GM21367 (cell line): ENCODE data around the gene GBX2.

Source experiments
- ATAC-seq: cut with Tn5 transposase; IDR thresholded peaks from one replicate; pipeline ENCODE4 v1.9.1; 2021; ENCODE audit not compliant: unreplicated experiment

Gene GBX2

GRCh38 chr2:236168110-236169080 is at the start of gene GBX2:
TSS of gene GBX2 (minus strand) at chr2:236168386. CDS start at chr2:236167971, 415 bp downstream.
- no peak for ATAC-seq

- ATAC-seq = no peak
Measured at GRCh38 chr2:236217926-236218325, 49.7 kb upstream of the GBX2 start.

- ATAC-seq = no peak
Measured at GRCh38 chr2:236216711-236217110, 48.5 kb upstream of the GBX2 start.

GRCh38 chr2:236215761-236216333 is 47.7 kb upstream of the GBX2 start:
- no peak for ATAC-seq

GRCh38 chr2:236215196-236215595 is 47.0 kb upstream of the GBX2 start:
- ATAC-seq = no peak

DNA sequence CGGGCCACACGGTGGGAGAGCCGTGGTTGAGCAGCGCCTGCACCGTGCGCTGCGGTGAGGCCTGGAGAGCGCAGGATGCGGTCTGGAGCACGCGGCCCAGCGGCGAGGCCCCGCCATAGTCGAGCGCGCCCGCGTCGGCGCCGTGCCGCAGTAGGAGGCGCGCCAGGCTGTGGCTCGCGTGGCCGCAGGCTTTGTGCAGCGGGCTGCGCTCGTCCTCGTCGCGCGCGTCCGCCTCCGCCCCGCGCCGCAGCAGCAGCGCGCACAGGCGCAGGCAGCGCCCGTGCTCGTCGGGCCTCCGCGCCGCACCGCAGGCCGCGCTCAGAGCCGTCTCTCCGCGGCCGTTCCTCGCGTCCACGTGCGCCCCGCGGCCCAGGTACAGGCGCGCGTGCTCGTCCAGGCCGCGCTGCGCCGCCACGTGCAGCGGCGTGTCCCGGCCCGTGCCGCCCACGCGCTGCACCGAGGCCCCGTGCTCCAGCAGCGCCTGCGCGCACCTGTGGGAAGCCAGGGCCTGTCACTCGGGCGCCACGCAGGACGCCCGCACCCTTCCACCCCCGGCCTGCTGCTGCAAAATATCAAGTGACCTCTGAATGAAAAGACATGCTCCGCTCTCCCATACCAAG is 46.3 kb upstream of the GBX2 start:
- no peak for ATAC-seq

GRCh38 chr2:236211296-236211695 is 43.1 kb upstream of the GBX2 start:
- ATAC-seq = no peak

- ATAC-seq = no peak
Measured at GRCh38 chr2:236210536-236210935, 42.4 kb upstream of the GBX2 start.

DNA sequence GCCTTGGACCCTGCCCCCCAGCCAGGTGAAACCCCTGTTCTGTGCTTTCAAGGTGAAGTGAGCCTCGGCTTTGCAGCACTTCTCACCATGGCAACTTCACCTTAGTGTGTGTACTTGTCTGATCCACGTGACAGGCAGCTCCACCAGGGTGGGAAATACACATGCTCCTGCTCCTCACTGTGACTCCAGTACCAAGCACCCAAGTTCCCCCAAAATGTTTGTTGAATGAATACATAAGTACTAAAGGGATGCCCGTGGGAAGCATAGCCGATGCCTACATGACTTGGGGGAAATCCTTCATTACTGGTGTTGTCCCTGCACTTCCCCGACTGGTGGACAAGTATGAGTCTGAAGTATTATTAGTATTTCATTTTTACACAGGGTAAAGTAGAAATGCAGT is 41.8 kb upstream of the GBX2 start:
- ATAC-seq = no peak

DNA sequence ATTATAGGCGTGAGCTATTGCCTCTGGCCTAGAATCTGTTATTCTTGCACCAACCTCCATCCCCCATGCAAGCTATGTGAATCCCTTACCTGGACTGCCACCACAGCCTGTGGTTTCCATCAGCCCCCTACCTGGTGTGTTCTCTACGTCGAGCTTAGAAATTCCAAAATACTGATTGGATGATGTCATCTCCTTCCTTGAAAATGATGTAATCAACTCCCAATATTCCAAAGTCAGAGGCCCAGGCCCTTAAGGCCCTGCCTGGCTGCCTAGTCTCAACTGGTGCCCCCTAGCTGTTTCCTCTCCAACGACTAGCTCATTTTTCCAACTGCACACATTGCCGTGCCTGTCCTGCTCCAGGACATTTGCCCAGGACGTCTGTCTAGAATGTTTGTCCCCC is 41.3 kb upstream of the GBX2 start:
- ATAC-seq = no peak

DNA sequence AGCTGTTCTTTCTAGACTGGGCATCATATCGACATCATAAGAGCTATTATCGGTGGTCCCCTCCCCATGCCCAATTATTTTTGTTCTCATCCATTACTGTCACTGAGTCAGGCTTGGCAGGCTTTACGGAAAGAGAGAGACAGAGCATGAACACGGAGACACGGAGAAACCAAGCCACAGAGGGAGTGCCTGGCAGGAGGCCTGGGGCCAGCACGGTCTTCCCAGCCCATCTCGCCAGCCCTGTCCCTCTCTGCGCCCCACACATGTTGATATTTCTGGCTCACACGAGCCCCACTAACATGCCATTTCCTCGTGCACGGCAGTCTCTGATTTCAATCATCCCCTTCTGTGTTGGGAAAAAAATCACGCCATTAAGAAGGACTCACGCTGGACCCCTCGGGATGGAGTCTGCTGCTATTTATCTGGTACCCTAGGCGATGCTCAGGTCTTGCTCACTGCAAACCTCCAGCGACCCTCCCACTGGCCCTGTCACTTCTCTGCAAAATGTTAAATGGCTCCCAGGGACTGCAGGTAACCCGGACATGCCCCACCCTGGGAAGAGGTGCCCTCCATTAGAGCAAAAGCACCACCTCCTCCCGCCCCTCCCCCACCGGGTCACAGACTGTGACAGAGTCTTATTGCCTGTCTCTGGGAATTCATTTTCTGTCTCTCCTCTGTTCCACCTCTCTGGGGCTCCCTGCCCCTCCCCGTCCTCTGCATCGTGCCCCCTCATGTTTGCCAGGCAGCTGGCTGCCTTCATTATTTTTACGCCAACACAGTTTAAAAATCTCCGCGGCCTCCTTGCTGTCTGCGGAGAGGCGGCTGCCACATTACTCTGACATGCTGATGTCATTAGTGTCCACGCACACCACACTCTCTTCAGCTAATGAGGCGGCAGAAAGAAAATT is 40.1 kb upstream of the GBX2 start:
- no peak for ATAC-seq

- ATAC-seq = no peak
Measured at GRCh38 chr2:236207472-236207871, 39.3 kb upstream of the GBX2 start.

- no peak for ATAC-seq
Measured at GRCh38 chr2:236205867-236206645, 37.9 kb upstream of the GBX2 start.

DNA sequence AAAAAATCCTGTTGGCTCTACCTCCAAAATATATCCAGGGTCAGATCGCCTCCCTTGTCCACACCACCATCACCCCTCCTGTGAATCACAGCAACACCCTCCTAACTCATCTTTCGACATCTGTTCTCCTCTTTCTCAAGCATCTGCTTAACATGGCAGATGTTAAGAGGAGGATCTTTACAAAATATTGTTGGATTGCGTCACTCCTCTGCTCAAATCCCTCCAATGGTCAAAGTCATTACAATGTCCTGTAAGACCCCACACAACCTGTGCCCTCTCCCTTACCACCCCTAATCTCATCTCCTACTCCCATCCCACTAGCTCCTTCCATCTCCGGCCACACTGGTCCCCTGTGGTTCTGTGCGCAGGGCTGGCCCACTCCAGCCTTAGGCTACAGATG is 36.8 kb upstream of the GBX2 start:
- no peak for ATAC-seq

DNA sequence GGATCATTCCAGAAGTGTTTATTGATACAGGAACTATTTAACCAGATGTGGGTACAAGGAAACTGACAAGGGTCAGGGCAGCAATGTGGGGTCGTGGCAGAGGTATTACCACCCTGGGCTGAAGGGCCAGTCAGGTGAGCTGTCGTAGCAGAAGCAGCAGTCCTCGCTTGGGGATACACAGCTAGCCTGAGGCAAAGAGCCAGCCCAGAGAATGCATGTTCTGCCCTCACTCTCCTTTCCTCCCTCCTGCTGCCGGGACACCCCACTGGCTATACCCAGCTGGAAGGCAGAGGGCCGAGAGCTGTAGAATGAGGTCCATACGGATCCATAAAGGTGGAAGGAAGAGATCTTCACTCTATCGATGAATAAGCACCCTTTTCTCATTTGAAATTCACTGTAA is 32.2 kb upstream of the GBX2 start:
- ATAC-seq = no peak

- no peak for ATAC-seq
Measured at GRCh38 chr2:236196366-236196765, 28.2 kb upstream of the GBX2 start.

- no peak for ATAC-seq
Measured at GRCh38 chr2:236195726-236196125, 27.5 kb upstream of the GBX2 start.

GRCh38 chr2:236194786-236195185 is 26.6 kb upstream of the GBX2 start:
- no peak for ATAC-seq

GRCh38 chr2:236193026-236193425 is 24.8 kb upstream of the GBX2 start:
- ATAC-seq = no peak

DNA sequence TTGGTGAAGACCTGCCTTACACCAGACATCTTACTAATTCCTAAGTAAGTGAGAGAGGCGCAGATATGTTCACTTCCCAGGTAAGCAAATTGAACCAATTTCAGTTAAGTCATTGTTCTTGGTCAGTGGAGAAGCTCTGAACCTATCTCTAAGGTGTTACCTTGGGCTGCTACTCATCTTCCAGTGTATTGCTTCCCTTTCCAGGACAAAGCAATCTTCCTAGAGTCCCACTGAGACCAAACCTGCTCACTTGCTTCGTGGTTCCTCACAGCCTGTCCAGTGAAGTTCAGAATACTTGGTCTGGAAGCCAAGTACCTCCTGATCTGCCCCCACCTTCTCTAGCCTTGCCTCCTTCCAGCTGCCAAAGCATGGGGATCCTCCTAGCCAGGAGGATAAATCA is 22.5 kb upstream of the GBX2 start:
- ATAC-seq = no peak
